PC-3 (cell line): ENCODE measurements around the gene STARD9.
"Not testable (repeated sequence)": the region's sequence is repeated elsewhere in the genome, so short reads cannot be mapped to it uniquely, and the experiment has no call there.

ENCODE experiments used
- EZH2 ChIP-seq: fragments of 300-600 bp; sonication (generic); IDR thresholded peaks from one replicate; pipeline ENCODE4 v1.6.1; 2017; ENCODE audit warnings: antibody characterized with exemption, mild to moderate bottlenecking, low read length; ENCODE audit not compliant: unreplicated experiment
- TF ChIP-seq, protein P1 (sequence below): fragments of 300-600 bp; sonication (generic); conservative IDR thresholded peaks from 2 replicates; pipeline ENCODE4 v1.5.1; 2017; ENCODE audit warnings: antibody characterized with exemption, low read depth, mild to moderate bottlenecking, low read length

GRCh38 chr15:42601316-42601715, 25.9 kb downstream of the STARD9 start:
- TF ChIP-seq, protein P1, sequence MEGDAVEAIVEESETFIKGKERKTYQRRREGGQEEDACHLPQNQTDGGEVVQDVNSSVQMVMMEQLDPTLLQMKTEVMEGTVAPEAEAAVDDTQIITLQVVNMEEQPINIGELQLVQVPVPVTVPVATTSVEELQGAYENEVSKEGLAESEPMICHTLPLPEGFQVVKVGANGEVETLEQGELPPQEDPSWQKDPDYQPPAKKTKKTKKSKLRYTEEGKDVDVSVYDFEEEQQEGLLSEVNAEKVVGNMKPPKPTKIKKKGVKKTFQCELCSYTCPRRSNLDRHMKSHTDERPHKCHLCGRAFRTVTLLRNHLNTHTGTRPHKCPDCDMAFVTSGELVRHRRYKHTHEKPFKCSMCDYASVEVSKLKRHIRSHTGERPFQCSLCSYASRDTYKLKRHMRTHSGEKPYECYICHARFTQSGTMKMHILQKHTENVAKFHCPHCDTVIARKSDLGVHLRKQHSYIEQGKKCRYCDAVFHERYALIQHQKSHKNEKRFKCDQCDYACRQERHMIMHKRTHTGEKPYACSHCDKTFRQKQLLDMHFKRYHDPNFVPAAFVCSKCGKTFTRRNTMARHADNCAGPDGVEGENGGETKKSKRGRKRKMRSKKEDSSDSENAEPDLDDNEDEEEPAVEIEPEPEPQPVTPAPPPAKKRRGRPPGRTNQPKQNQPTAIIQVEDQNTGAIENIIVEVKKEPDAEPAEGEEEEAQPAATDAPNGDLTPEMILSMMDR: not testable (repeated sequence)
- not testable (repeated sequence) for TF ChIP-seq EZH2
